KMS-11 (cell line): ENCODE data around the gene FRMPD2.

ENCODE experiments used
- H2AFZ ChIP-seq: fragments of 200-600 bp; sonication (generic); 2 replicates; pipeline ENCODE4 v1.6.1; 2016; ENCODE audit warnings: antibody characterized with exemption, mixed run types, low read depth
- H3K27ac ChIP-seq: fragments of 200-600 bp; sonication (generic); 2 replicates; pipeline ENCODE4 v1.6.1; 2016; ENCODE audit warnings: mild to moderate bottlenecking, mixed run types
- H3K27me3 ChIP-seq: fragments of 200-600 bp; sonication (generic); 2 replicates; pipeline ENCODE4 v1.6.1; 2017; ENCODE audit warnings: mild to moderate bottlenecking, low read depth, mixed run types, moderate library complexity; ENCODE audit not compliant: insufficient read depth
- H3K36me3 ChIP-seq: fragments of 200-600 bp; sonication (generic); 2 replicates; pipeline ENCODE4 v1.6.1; 2017; ENCODE audit warnings: mild to moderate bottlenecking, mixed run types; ENCODE audit not compliant: insufficient read depth
- H3K4me1 ChIP-seq: fragments of 200-600 bp; sonication (generic); 2 replicates; pipeline ENCODE4 v1.6.1; 2016; ENCODE audit warnings: mild to moderate bottlenecking, low read depth, mixed run types; ENCODE audit not compliant: poor library complexity, severe bottlenecking
- H3K4me2 ChIP-seq: fragments of 200-600 bp; sonication (generic); 2 replicates; pipeline ENCODE4 v1.7.0; 2016; ENCODE audit warnings: mild to moderate bottlenecking, mixed run types
- H3K4me3 ChIP-seq: fragments of 200-600 bp; sonication (generic); IDR thresholded peaks from 2 replicates; pipeline ENCODE4 v1.6.1; 2017; ENCODE audit warnings: low read depth, low read length, mixed read lengths; ENCODE audit not compliant: insufficient read depth
- H3K79me2 ChIP-seq: fragments of 200-600 bp; sonication (generic); 2 replicates; pipeline ENCODE4 v1.6.1; 2016; ENCODE audit warnings: low read depth, mixed run types; ENCODE audit not compliant: insufficient read depth
- H3K9ac ChIP-seq: fragments of 200-600 bp; sonication (generic); 2 replicates; pipeline ENCODE4 v1.6.1; 2016; ENCODE audit warnings: mild to moderate bottlenecking, mixed run types
- H4K20me1 ChIP-seq: fragments of 200-600 bp; sonication (generic); 2 replicates; pipeline ENCODE4 v1.6.1; 2016; ENCODE audit warnings: mild to moderate bottlenecking, mixed run types; ENCODE audit not compliant: insufficient read depth
- CTCF ChIP-seq: fragments of 200-600 bp; sonication (generic); conservative IDR thresholded peaks from 2 replicates; pipeline ENCODE4 v1.6.1; 2017; ENCODE audit warnings: low read depth, mild to moderate bottlenecking, antibody characterized with exemption, low read length, moderate library complexity, mixed read lengths

FRMPD2 gene

GRCh38 chr10:48234787-48235186, 39.7 kb downstream of the FRMPD2 start:
- H4K20me1 ChIP-seq = no peaks in the 10 kb centered on the region
- no peak overlapping the region for H3K9ac ChIP-seq
- H3K4me1 ChIP-seq = no peaks in the 10 kb centered on the region
- H3K36me3 ChIP-seq = no peaks in the 10 kb centered on the region
- no peak overlapping the region for H3K27ac ChIP-seq
- H2AFZ ChIP-seq = no peak overlapping the region
- no peaks in the 10 kb centered on the region for H3K27me3 ChIP-seq
- TF ChIP-seq CTCF = no peak
- no peak overlapping the region for H3K4me3 ChIP-seq
- no peak overlapping the region for H3K4me2 ChIP-seq
- no peaks in the 10 kb centered on the region for H3K79me2 ChIP-seq

GRCh38 chr10:48234295-48234694, 40.2 kb downstream of the FRMPD2 start:
- Histone ChIP-seq H3K4me1 (no peaks in the 10 kb centered on the region), H4K20me1 (no peaks in the 10 kb centered on the region), H3K27ac (no peak overlapping the region), H3K4me3 (no peak overlapping the region), H3K79me2 (no peaks in the 10 kb centered on the region), H2AFZ (no peak overlapping the region), H3K27me3 (no peaks in the 10 kb centered on the region), H3K4me2 (no peak overlapping the region), H3K9ac (no peak overlapping the region), H3K36me3 (no peaks in the 10 kb centered on the region)
- TF ChIP-seq CTCF = no peak

GRCh38 chr10:48233559-48234005, 40.9 kb downstream of the FRMPD2 start:
- no peaks in the 10 kb centered on the region for H3K4me1 ChIP-seq
- no peaks in the 10 kb centered on the region for H3K79me2 ChIP-seq
- no peaks in the 10 kb centered on the region for H4K20me1 ChIP-seq
- H3K27me3 ChIP-seq = no peaks in the 10 kb centered on the region
- H3K36me3 ChIP-seq = no peaks in the 10 kb centered on the region
- TF ChIP-seq CTCF = no peak
- no peak overlapping the region for H3K27ac ChIP-seq
- no peak overlapping the region for H2AFZ ChIP-seq
- no peak overlapping the region for H3K9ac ChIP-seq
- H3K4me2 ChIP-seq = no peak overlapping the region
- no peak overlapping the region for H3K4me3 ChIP-seq

GRCh38 chr10:48232717-48233447, 41.6 kb downstream of the FRMPD2 start:
- Histone ChIP-seq H3K36me3 (no peaks in the 10 kb centered on the region), H3K9ac (no peak overlapping the region), H2AFZ (no peak overlapping the region), H4K20me1 (no peaks in the 10 kb centered on the region), H3K4me3 (no peak overlapping the region), H3K27ac (no peak overlapping the region), H3K79me2 (no peaks in the 10 kb centered on the region), H3K4me1 (no peaks in the 10 kb centered on the region), H3K4me2 (no peak overlapping the region), H3K27me3 (no peaks in the 10 kb centered on the region)
- no peak for TF ChIP-seq CTCF
